Measurements from ENCODE around the gene CDYL2.

CDYL2 gene

GRCh38 chr16:80631581-80631980, 172.8 kb downstream of the CDYL2 start:
- Mint-ChIP-seq H3K9me3 (peaks cover 0 to 8% of the 10 kb centered on the region in 2 donors), H3K4me3 (no peak overlapping the region), H3K27me3 (no peaks in the 10 kb centered on the region), H3K4me1 (ENCODE audit: low read depth in 2 of 2) (no peaks in the 10 kb centered on the region), H3K36me3 (ENCODE audit: insufficient read depth) (no peaks in the 10 kb centered on the region), H3K27ac (no peak overlapping the region)
- ATAC-seq (replicated peaks), result no peak
- DNase-seq, result no peak

GRCh38 chr16:80628254-80628653, 176.1 kb downstream of the CDYL2 start:
- no peak for ATAC-seq (replicated peaks)
- DNase-seq, result no peak
- no peaks in the 10 kb centered on the region for H3K4me1 Mint-ChIP-seq (ENCODE audit: low read depth in 2 of 2)
- no peak overlapping the region for H3K4me3 Mint-ChIP-seq
- H3K9me3 Mint-ChIP-seq, result no peaks in the 10 kb centered on the region
- no peak overlapping the region for H3K27ac Mint-ChIP-seq
- H3K27me3 Mint-ChIP-seq, result no peaks in the 10 kb centered on the region
- no peaks in the 10 kb centered on the region for H3K36me3 Mint-ChIP-seq (ENCODE audit: insufficient read depth)

- no peaks in the 10 kb centered on the region for H3K4me1 Mint-ChIP-seq (ENCODE audit: low read depth in 2 of 2)
Observed at GRCh38 chr16:80627108-80627507, 177.3 kb downstream of the CDYL2 start.

GRCh38 chr16:80623376-80623775, 181.0 kb downstream of the CDYL2 start:
- H3K36me3 Mint-ChIP-seq (ENCODE audit: insufficient read depth), result no peaks in the 10 kb centered on the region
- no peak for DNase-seq
- H3K4me3 Mint-ChIP-seq, result no peak overlapping the region
- no peaks in the 10 kb centered on the region for H3K9me3 Mint-ChIP-seq
- H3K27me3 Mint-ChIP-seq, result no peaks in the 10 kb centered on the region
- H3K4me1 Mint-ChIP-seq (ENCODE audit: low read depth in 2 of 2), result no peaks in the 10 kb centered on the region
- no peak for ATAC-seq (replicated peaks)
- no peak overlapping the region for H3K27ac Mint-ChIP-seq

More at GRCh38 chr16:80627108-80627507, 177.3 kb downstream of the CDYL2 start:
- no peaks in the 10 kb centered on the region for H3K9me3 Mint-ChIP-seq
- no peaks in the 10 kb centered on the region for H3K27me3 Mint-ChIP-seq
- no peak overlapping the region for H3K4me3 Mint-ChIP-seq
- DNase-seq (no peak), ATAC-seq (replicated peaks) (no peak)
- no peak overlapping the region for H3K27ac Mint-ChIP-seq
- no peaks in the 10 kb centered on the region for H3K36me3 Mint-ChIP-seq (ENCODE audit: insufficient read depth)

GRCh38 chr16:80622007-80622406, 182.4 kb downstream of the CDYL2 start:
- no peaks in the 10 kb centered on the region for H3K27me3 Mint-ChIP-seq
- no peaks in the 10 kb centered on the region for H3K9me3 Mint-ChIP-seq
- DNase-seq (no peak), ATAC-seq (replicated peaks) (no peak)
- H3K4me1 Mint-ChIP-seq (ENCODE audit: low read depth in 2 of 2), result no peaks in the 10 kb centered on the region
- no peaks in the 10 kb centered on the region for H3K36me3 Mint-ChIP-seq (ENCODE audit: insufficient read depth)
- no peak overlapping the region for H3K27ac Mint-ChIP-seq
- no peak overlapping the region for H3K4me3 Mint-ChIP-seq

- H3K27ac Mint-ChIP-seq, result no peak overlapping the region
- ATAC-seq (replicated peaks) (no peak), DNase-seq (no peak)
- no peaks in the 10 kb centered on the region for H3K27me3 Mint-ChIP-seq
- H3K36me3 Mint-ChIP-seq (ENCODE audit: insufficient read depth), result no peaks in the 10 kb centered on the region
- H3K9me3 Mint-ChIP-seq, result no peaks in the 10 kb centered on the region
- H3K4me3 Mint-ChIP-seq, result no peak overlapping the region
- no peaks in the 10 kb centered on the region for H3K4me1 Mint-ChIP-seq (ENCODE audit: low read depth in 2 of 2)
Observed at GRCh38 chr16:80620736-80621605, 183.4 kb downstream of the CDYL2 start.

GRCh38 chr16:80619824-80620223, 184.6 kb downstream of the CDYL2 start:
- H3K36me3 Mint-ChIP-seq (ENCODE audit: insufficient read depth), result no peaks in the 10 kb centered on the region
- no peaks in the 10 kb centered on the region for H3K9me3 Mint-ChIP-seq
- DNase-seq (no peak), ATAC-seq (replicated peaks) (no peak)
- no peak overlapping the region for H3K27ac Mint-ChIP-seq
- H3K4me3 Mint-ChIP-seq, result no peak overlapping the region
- H3K27me3 Mint-ChIP-seq, result no peaks in the 10 kb centered on the region
- H3K4me1 Mint-ChIP-seq (ENCODE audit: low read depth in 2 of 2), result no peaks in the 10 kb centered on the region

- Mint-ChIP-seq H3K36me3 (ENCODE audit: insufficient read depth) (no peaks in the 10 kb centered on the region), H3K4me3 (no peak overlapping the region), H3K27ac (no peak overlapping the region), H3K4me1 (ENCODE audit: low read depth in 2 of 2) (no peaks in the 10 kb centered on the region), H3K27me3 (no peaks in the 10 kb centered on the region), H3K9me3 (no peaks in the 10 kb centered on the region)
- DNase-seq (no peak), ATAC-seq (replicated peaks) (no peak)
Observed at GRCh38 chr16:80618862-80619648, 185.3 kb downstream of the CDYL2 start.

- Mint-ChIP-seq H3K4me3 (no peak overlapping the region), H3K27me3 (no peaks in the 10 kb centered on the region), H3K4me1 (ENCODE audit: low read depth in 2 of 2) (no peaks in the 10 kb centered on the region), H3K27ac (no peak overlapping the region), H3K36me3 (ENCODE audit: insufficient read depth) (peaks cover 4% of the 10 kb centered on the region), H3K9me3 (no peaks in the 10 kb centered on the region)
- no peak for DNase-seq
- no peak for ATAC-seq (replicated peaks)
Observed at GRCh38 chr16:80616362-80616761, 188.0 kb downstream of the CDYL2 start.

- no peaks in the 10 kb centered on the region for H3K4me1 Mint-ChIP-seq (ENCODE audit: low read depth in 2 of 2)
- ATAC-seq (replicated peaks) (no peak), DNase-seq (no peak)
- no peaks in the 10 kb centered on the region for H3K9me3 Mint-ChIP-seq
- no peak overlapping the region for H3K27ac Mint-ChIP-seq
- H3K27me3 Mint-ChIP-seq, result no peaks in the 10 kb centered on the region
- H3K36me3 Mint-ChIP-seq (ENCODE audit: insufficient read depth), result peaks cover 4% of the 10 kb centered on the region
- no peak overlapping the region for H3K4me3 Mint-ChIP-seq
Observed at GRCh38 chr16:80615735-80616134, 188.7 kb downstream of the CDYL2 start.

- ATAC-seq (replicated peaks), result no peak
Observed at GRCh38 chr16:80614908-80615671, 189.3 kb downstream of the CDYL2 start.

GRCh38 chr16:80612461-80613017, 191.9 kb downstream of the CDYL2 start:
- H3K27ac Mint-ChIP-seq, result no peak overlapping the region
- DNase-seq, result no peak
- H3K4me3 Mint-ChIP-seq, result no peak overlapping the region
- no peaks in the 10 kb centered on the region for H3K27me3 Mint-ChIP-seq
- H3K9me3 Mint-ChIP-seq, result no peaks in the 10 kb centered on the region
- ATAC-seq (replicated peaks), result no peak
- no peaks in the 10 kb centered on the region for H3K4me1 Mint-ChIP-seq (ENCODE audit: low read depth in 2 of 2)
- peaks cover 6% of the 10 kb centered on the region for H3K36me3 Mint-ChIP-seq (ENCODE audit: insufficient read depth)

More at GRCh38 chr16:80614908-80615671, 189.3 kb downstream of the CDYL2 start:
- H3K4me1 Mint-ChIP-seq (ENCODE audit: low read depth in 2 of 2), result no peaks in the 10 kb centered on the region
- H3K36me3 Mint-ChIP-seq (ENCODE audit: insufficient read depth), result peaks cover 4% of the 10 kb centered on the region
- no peak overlapping the region for H3K4me3 Mint-ChIP-seq
- DNase-seq, result no peak
- no peaks in the 10 kb centered on the region for H3K27me3 Mint-ChIP-seq
- no peaks in the 10 kb centered on the region for H3K9me3 Mint-ChIP-seq
- no peak overlapping the region for H3K27ac Mint-ChIP-seq

- H3K36me3 Mint-ChIP-seq (ENCODE audit: insufficient read depth), result peaks cover 11% of the 10 kb centered on the region
Observed at GRCh38 chr16:80611930-80612327, 192.5 kb downstream of the CDYL2 start.

More at GRCh38 chr16:80611930-80612327, 192.5 kb downstream of the CDYL2 start:
- H3K27ac Mint-ChIP-seq, result no peak overlapping the region
- H3K27me3 Mint-ChIP-seq, result no peaks in the 10 kb centered on the region
- ATAC-seq (replicated peaks) (no peak), DNase-seq (no peak)
- H3K9me3 Mint-ChIP-seq, result peaks cover 0 to 2% of the 10 kb centered on the region in 2 donors
- H3K4me1 Mint-ChIP-seq (ENCODE audit: low read depth in 2 of 2), result peaks cover 2 to 5% of the 10 kb centered on the region in 2 donors
- no peak overlapping the region for H3K4me3 Mint-ChIP-seq
